GM12878 (cell line): ENCODE results near the gene ASAH2. TPM values are rescaled to one million over a fixed set of nuclear protein-coding genes. Genes with fewer than 3 reads are reported as not detected.

ENCODE experiments used
- ATAC-seq: fragments of 200-7000 bp; cut with Tn5 transposase; 3 replicates; pipeline ENCODE4 v1.9.1; 2020; ENCODE audit warnings: mild to moderate bottlenecking, moderate library complexity
- BruUV-seq: library from RNA; stranded (reverse); fragments of 400-500 nt; replicated peaks from 2 replicates; lab custom pipeline; 2021; lab: Mats Ljungman, UMichigan
- CTCF ChIA-PET: fragments of 300-600 bp; sonication (Branson Sonifier 250); formaldehyde crosslinking; extraction: SDS; loops from one replicate; lab custom pipeline; 2021; ENCODE audit warnings: inconsistent platforms; lab: Yijun Ruan, JAX
- POLR2A ChIA-PET: fragments of 350-600 bp; formaldehyde crosslinking; extraction: SDS; loops from one replicate; lab custom pipeline; 2021; ENCODE audit warnings: inconsistent platforms; lab: Charles Lee
- RAD21 ChIA-PET: fragments of 300-600 bp; sonication (Branson Sonifier 250); formaldehyde crosslinking; loops from one replicate; lab custom pipeline; 2023; ENCODE audit warnings: antibody characterized with exemption; ENCODE audit not compliant: unreplicated experiment; lab: Charles Lee
- SMC1A ChIA-PET: fragments of 300-600 bp; sonication (Branson Sonifier 250); formaldehyde crosslinking; loops from one replicate; lab custom pipeline; 2023; ENCODE audit not compliant: unreplicated experiment, uncharacterized antibody; lab: Charles Lee
- DNase-seq: peaks from one replicate; pipeline ENCODE4 v3.0.0-alpha.2; 2011; ENCODE audit warnings: low read depth, low spot score
- FAIRE-seq: peaks from 3 replicates; lab custom pipeline; 2011; peaks lifted over from hg19 to GRCh38; lab: Jason Lieb, UNC
- H2AFZ ChIP-seq: 2 replicates; pipeline ENCODE4 v1.6.0; 2011; ENCODE audit warnings: low read depth, low read length, control low read depth; ENCODE audit not compliant: control insufficient read depth
- H3K27ac ChIP-seq: 2 replicates; pipeline ENCODE4 v1.5.1; 2011; ENCODE audit warnings: control low read depth; ENCODE audit not compliant: control insufficient read depth, insufficient read depth
- H3K27me3 ChIP-seq, 2 experiments: replicated peaks in 1 of 2; 2 replicates each; pipeline versions ENCODE4 v1.6.0 to v1.6.1; 2011; ENCODE audit warnings: low read length in 1 of 2; ENCODE audit not compliant: control insufficient read depth in 2 of 2, insufficient read depth in 2 of 2
- H3K36me3 ChIP-seq, 2 experiments: 2 replicates each; pipeline ENCODE4 v1.5.1; 2011; ENCODE audit warnings: low read length in 1 of 2; ENCODE audit not compliant: control insufficient read depth in 2 of 2, insufficient read depth in 2 of 2
- H3K4me1 ChIP-seq: 2 replicates; pipeline ENCODE4 v1.6.1; 2011; ENCODE audit warnings: mild to moderate bottlenecking, low read length, moderate library complexity, mixed read lengths; ENCODE audit not compliant: control insufficient read depth, insufficient read depth
- H3K4me2 ChIP-seq: 2 replicates; pipeline ENCODE4 v1.6.0; 2011; ENCODE audit warnings: control low read depth; ENCODE audit not compliant: control insufficient read depth, insufficient read depth
- H3K4me3 ChIP-seq: fragments of 200-600 bp; sonication (generic); 2 replicates; pipeline ENCODE4 v1.5.1; 2016
- H3K79me2 ChIP-seq: 2 replicates; pipeline ENCODE4 v1.6.0; 2011; ENCODE audit warnings: low read length; ENCODE audit not compliant: control insufficient read depth, insufficient read depth
- H3K9ac ChIP-seq: 2 replicates; pipeline ENCODE4 v1.8.0; 2011; ENCODE audit warnings: low read length, control low read depth, mixed read lengths; ENCODE audit not compliant: control insufficient read depth, insufficient read depth
- H3K9me3 ChIP-seq: replicated peaks from 3 replicates; pipeline ENCODE4 v1.5.1; 2011; ENCODE audit warnings: mild to moderate bottlenecking, low read length; ENCODE audit not compliant: control insufficient read depth, insufficient read depth
- H4K20me1 ChIP-seq: 2 replicates; pipeline ENCODE4 v1.6.0; 2011; ENCODE audit not compliant: control insufficient read depth, insufficient read depth
- HDAC2 ChIP-seq: fragments of 200-600 bp; sonication (generic); IDR thresholded peaks from 2 replicates; pipeline ENCODE4 v1.6.1; 2017
- NFYB ChIP-seq: IDR thresholded peaks from 2 replicates; pipeline ENCODE4 v1.6.1; 2011; ENCODE audit warnings: low read depth, mild to moderate bottlenecking, low read length, improper control_type of control experiment, moderate library complexity; ENCODE audit not compliant: insufficient read depth
- PKNOX1 ChIP-seq: fragments of 450-650 bp; IDR thresholded peaks from 2 replicates; pipeline ENCODE4 v1.6.1; 2016; ENCODE audit warnings: mild to moderate bottlenecking
- SPI1 ChIP-seq: IDR thresholded peaks from 2 replicates; pipeline ENCODE4 v1.6.1; 2011; ENCODE audit warnings: low read depth, mild to moderate bottlenecking, low read length, moderate library complexity, borderline replicate concordance; ENCODE audit not compliant: insufficient read depth
- WGBS: methylation state at CpG from one replicate; pipeline ENCODE4 v1.1.6; 2016; ENCODE audit warnings: low lambda C conversion rate; ENCODE audit not compliant: insufficient replicate concordance, insufficient coverage; ENCODE audit errors: missing lambda C conversion rate; 5-methylcytosine and 5-hydroxymethylcytosine counted together
- in situ Hi-C: fragments of 300-500 bp; cut with MboI; formaldehyde crosslinking; loops from 9 replicates; pipeline ENCODE4 v1.14.3; 2018; ENCODE audit warnings: mixed read lengths
- intact Hi-C: fragments of 100-400 bp; cut with micrococcal nuclease; formaldehyde crosslinking; loops from one replicate; pipeline ENCODE4 v1.14.2; 2022; ENCODE audit not compliant: unreplicated experiment
- polyA plus RNA-seq, 11 experiments: library from polyadenylated mRNA; depleted of rRNA in 4 of 11; unstranded in 6 of 11; stranded (reverse) in 5 of 11; fragments of >200 nt; fragmentation: Nextera tagmentation in 4 of 11; fragmentation: Illumina TruSeq in 1 of 11; extraction: Ambion mirVana in 4 of 11; extraction: Trizol in 1 of 11; gene quantifications; 1 replicate in 1 of 11; 2 replicates in 10 of 11; pipeline versions ENCODE4 v1.2.1 to v1.2.3, GENCODE V29; 2011 to 2016; ENCODE audit warnings: inconsistent platforms in 2 of 11, missing spikeins in 2 of 11, low read depth in 1 of 11
- total RNA-seq, 4 experiments: library from RNA; depleted of rRNA in 3 of 4; stranded (reverse); fragments of >200 nt in 3 of 4; fragmentation: Illumina TruSeq in 1 of 4; extraction: Trizol in 1 of 4; gene quantifications; 2 replicates each; pipeline versions ENCODE4 v1.2.1 to v1.2.3, GENCODE V29; 2013 to 2021

ASAH2 gene
- total and polyA plus RNA-seq, 10 of the 15 experiments (the other 5 are each of a cell fraction or from before 2014, with no cell fraction given), result 0.23 to 2.3 (median 1.1) TPM

- BruUV-seq, result no TSS peak
- CTCF ChIA-PET, result interaction anchor here (0.6 to 0.7 kb wide), 2 partner anchors 10 to 12 kb away, joined by 3 read pairs; no protein-coding TSS in a partner anchor
- no peaks in the 10 kb centered on the region for H3K79me2 ChIP-seq
- H3K9ac ChIP-seq, result no peak overlapping the region
- SMC1A ChIA-PET, result interaction anchor here (1.0 kb wide), 1 partner anchor 22 kb away, joined by 3 read pairs; no protein-coding TSS in a partner anchor
- H3K4me1 ChIP-seq, result no peaks in the 10 kb centered on the region
- no peaks in the 10 kb centered on the region for H4K20me1 ChIP-seq
- WGBS, result 35% methylated on average over 3 of the region's 3 CpGs
- no peak overlapping the region for H2AFZ ChIP-seq
- no peaks in the 10 kb centered on the region for H3K36me3 ChIP-seq
- H3K27ac ChIP-seq, result no peak overlapping the region
- H3K4me2 ChIP-seq, result no peak overlapping the region
- ATAC-seq (no peak), DNase-seq (no peak), FAIRE-seq (no peak)
- no peaks in the 10 kb centered on the region for H3K27me3 ChIP-seq
- peak; percentile 22; the same call in 1 of the 2 replicates for TF ChIP-seq PKNOX1
- TF ChIP-seq SPI1, result no peak
- no peak for TF ChIP-seq NFYB
- POLR2A ChIA-PET, result no interaction called here
- intact Hi-C loops, result no loop called here
- no peaks in the 10 kb centered on the region for H3K9me3 ChIP-seq
- RAD21 ChIA-PET, result no interaction called here
- no peak overlapping the region for H3K4me3 ChIP-seq
- in situ Hi-C loops, result no loop called here
These were observed 39.6 kb downstream of the ASAH2 start for GRCh38 chr10:50211670-50212069.

DNA sequence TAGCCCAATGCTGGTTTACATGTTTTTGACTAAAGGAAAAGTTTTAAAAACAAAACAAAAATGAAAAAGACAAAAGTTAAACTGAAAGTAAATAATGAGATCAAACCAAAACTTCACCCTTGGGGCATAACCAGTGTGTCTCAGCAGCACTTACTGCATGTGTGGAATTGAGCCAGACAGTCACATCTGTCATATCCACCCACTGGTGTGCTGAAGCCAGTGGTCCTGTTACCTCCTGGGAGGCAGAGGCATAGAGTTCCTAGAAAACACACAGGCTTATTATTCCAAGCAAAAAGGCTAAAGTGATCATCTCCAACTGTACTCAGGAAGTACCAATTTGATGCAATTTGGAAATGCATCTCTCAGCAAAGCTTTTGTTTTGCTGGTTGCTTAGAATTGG lies 40.4 kb downstream of the ASAH2 start:
- TF ChIP-seq HDAC2, result no peak
- Histone ChIP-seq H3K9ac (no peak overlapping the region), H3K79me2 (no peaks in the 10 kb centered on the region), H3K4me1 (no peaks in the 10 kb centered on the region), H3K4me2 (no peak overlapping the region), H3K9me3 (no peaks in the 10 kb centered on the region), H3K4me3 (no peak overlapping the region), H4K20me1 (no peaks in the 10 kb centered on the region), H2AFZ (no peak overlapping the region), H3K27me3 (no peaks in the 10 kb centered on the region), H3K36me3 (no peaks in the 10 kb centered on the region), H3K27ac (no peak overlapping the region)
- FAIRE-seq, result peak; percentile 38
- POLR2A ChIA-PET, result no interaction called here
- BruUV-seq, result no TSS peak
- ATAC-seq, result peak; percentile 76
- DNase-seq, result no peak
- intact Hi-C loops, result no loop called here
- in situ Hi-C loops, result no loop called here
- CTCF ChIA-PET, result no interaction called here
- SMC1A ChIA-PET, result no interaction called here
- RAD21 ChIA-PET, result no interaction called here

Other genes with a start within 250 kb of the ASAH2 start
- gene WASHC2A, start 183.6 kb downstream of the ASAH2 start, total RNA-seq (2014; rRNA removed), result 21.7 and 24.0 TPM in 2 replicates
- gene WASHC2A, start 183.6 kb downstream of the ASAH2 start, total RNA-seq (2014; rRNA removed; fragmentation: Illumina TruSeq; extraction: Trizol), result 25.8 and 28.1 TPM in 2 replicates
- gene WASHC2A, start 183.6 kb downstream of the ASAH2 start, total RNA-seq (2021), result 23.7 and 26.4 TPM in 2 replicates
- 26.7 and 39.5 TPM in 2 replicates for gene WASHC2A, start 183.6 kb downstream of the ASAH2 start, polyA plus RNA-seq (2011; rRNA removed)
- gene WASHC2A, start 183.6 kb downstream of the ASAH2 start, polyA plus RNA-seq (2014; fragmentation: Illumina TruSeq; extraction: Trizol), result 30.3 and 37.7 TPM in 2 replicates
- 1 to 10 TPM; 3.7 to 6.2 TPM for gene WASHC2A, start 183.6 kb downstream of the ASAH2 start, polyA plus RNA-seq (2014; fragmentation: Nextera tagmentation; extraction: Ambion mirVana)
- gene WASHC2A, start 183.6 kb downstream of the ASAH2 start, polyA plus RNA-seq (2014; rRNA removed), result 17.7 and 18.9 TPM in 2 replicates
- 10 to 100 TPM; 23.5 to 24.9 TPM for gene WASHC2A, start 183.6 kb downstream of the ASAH2 start, polyA plus RNA-seq (2016; fragmentation: Nextera tagmentation; extraction: Ambion mirVana)